SK-N-SH (cell line): Measurements from ENCODE around the gene PTPRD. TPM values are rescaled to one million over a fixed set of nuclear protein-coding genes. Genes with fewer than 3 reads are reported as not detected.

Source experiments
- CTCF ChIA-PET: fragments of 300-600, 350-600 bp; formaldehyde crosslinking; extraction: SDS; loops from one replicate; lab custom pipeline; 2021; lab: Yijun Ruan, JAX
- POLR2A ChIA-PET: fragments of 350-600 bp; sonication (Branson Sonifier 250); formaldehyde crosslinking; extraction: SDS; loops from one replicate; lab custom pipeline; 2020; ENCODE audit warnings: antibody characterized with exemption, inconsistent platforms; lab: Yijun Ruan, JAX
- DNase-seq: peaks from one replicate; pipeline ENCODE4 v3.0.0; 2012
- H2AFZ ChIP-seq: fragments of 200-600 bp; sonication (generic); 2 replicates; pipeline ENCODE4 v1.8.1; 2016; ENCODE audit warnings: antibody characterized with exemption, mild to moderate bottlenecking, low read depth
- H3F3A ChIP-seq: fragments of 200-600 bp; sonication (generic); replicated peaks from 2 replicates; pipeline ENCODE3; 2016; ENCODE audit warnings: antibody characterized with exemption, mild to moderate bottlenecking; ENCODE audit not compliant: insufficient read depth
- H3K27ac ChIP-seq, 2 experiments: fragments of 200-500 bp in 1 of 2; fragments of 200-600 bp in 1 of 2; sonication (Bioruptor generic) in 1 of 2; sonication (generic), shearing (Covaris generic) in 1 of 2; 2 replicates each; pipeline versions ENCODE4 v1.5.1 to v1.6.1; 2014 to 2016; ENCODE audit warnings: low read depth in 2 of 2, inconsistent platforms in 1 of 2, low read length in 1 of 2, mild to moderate bottlenecking in 1 of 2, mixed read lengths in 1 of 2
- H3K27me3 ChIP-seq: fragments of 200-600 bp; sonication (generic), shearing (Covaris generic); 2 replicates; pipeline ENCODE4 v1.6.1; 2016; ENCODE audit warnings: mixed run types; ENCODE audit not compliant: insufficient read depth
- H3K36me3 ChIP-seq, 2 experiments: fragments of 200-500 bp in 1 of 2; fragments of 200-600 bp in 1 of 2; sonication (Bioruptor generic) in 1 of 2; sonication (generic) in 1 of 2; replicated peaks in 1 of 2; 2 replicates each; pipeline versions ENCODE3 to v1.5.1; 2014 to 2016; ENCODE audit warnings: low read length in 1 of 2, mild to moderate bottlenecking in 1 of 2; ENCODE audit not compliant: insufficient read depth in 2 of 2, control insufficient read depth in 1 of 2
- H3K4me1 ChIP-seq, 2 experiments: fragments of 200-500 bp in 1 of 2; fragments of 200-600 bp in 1 of 2; sonication (Bioruptor generic) in 1 of 2; sonication (generic), shearing (Covaris generic) in 1 of 2; 2 replicates each; pipeline versions ENCODE4 v1.5.1 to v1.6.1; 2014 to 2016; ENCODE audit warnings: low read depth in 1 of 2, low read length in 1 of 2, mixed run types in 1 of 2; ENCODE audit not compliant: insufficient read depth in 2 of 2, control insufficient read depth in 1 of 2
- H3K4me2 ChIP-seq: fragments of 200-600 bp; sonication (generic), shearing (Covaris generic); 2 replicates; pipeline ENCODE4 v1.6.1; 2017; ENCODE audit warnings: mixed run types
- H3K4me3 ChIP-seq, 2 experiments: fragments of 200-500 bp in 1 of 2; fragments of 200-600 bp in 1 of 2; sonication (Bioruptor generic) in 1 of 2; sonication (generic), shearing (Covaris generic) in 1 of 2; 2 replicates each; pipeline versions ENCODE4 v1.5.1 to v1.8.1; 2014 to 2016; ENCODE audit warnings: low read depth in 2 of 2, inconsistent platforms in 1 of 2, low read length in 1 of 2, mild to moderate bottlenecking in 1 of 2, mixed read lengths in 1 of 2, moderate library complexity in 1 of 2
- H3K79me2 ChIP-seq: fragments of 200-600 bp; sonication (generic); 2 replicates; pipeline ENCODE4 v1.8.1; 2017; ENCODE audit warnings: mild to moderate bottlenecking; ENCODE audit not compliant: insufficient read depth
- H3K9ac ChIP-seq: fragments of 200-600 bp; sonication (generic); 2 replicates; pipeline ENCODE4 v1.6.1; 2017; ENCODE audit warnings: mixed run types
- H3K9me2 ChIP-seq: fragments of 200-600 bp; sonication (generic); 2 replicates; pipeline ENCODE4 v1.6.1; 2017; ENCODE audit warnings: mixed run types
- H3K9me3 ChIP-seq: fragments of 200-600 bp; sonication (generic); 2 replicates; pipeline ENCODE4 v1.6.1; 2017; ENCODE audit warnings: mixed run types, mild to moderate bottlenecking, moderate library complexity
- H4K20me1 ChIP-seq: fragments of 200-600 bp; sonication (generic); 2 replicates; pipeline ENCODE4 v1.6.1; 2017; ENCODE audit warnings: mild to moderate bottlenecking, mixed run types; ENCODE audit not compliant: insufficient read depth
- FOSL2 ChIP-seq: IDR thresholded peaks from 2 replicates; pipeline ENCODE4 v1.4.0; 2012; ENCODE audit warnings: low read depth, mild to moderate bottlenecking, moderate library complexity, borderline replicate concordance
- FOXM1 ChIP-seq: IDR thresholded peaks from 2 replicates; pipeline ENCODE4 v1.4.0; 2012; ENCODE audit warnings: low read depth, mild to moderate bottlenecking
- NFIC ChIP-seq: IDR thresholded peaks from 2 replicates; pipeline ENCODE4 v1.4.0; 2012; ENCODE audit warnings: borderline replicate concordance
- NRF1 ChIP-seq: IDR thresholded peaks from 2 replicates; pipeline ENCODE4 v1.6.1; 2012; ENCODE audit warnings: low read depth, mild to moderate bottlenecking, low read length
- RAD21 ChIP-seq: IDR thresholded peaks from 2 replicates; pipeline ENCODE4 v1.6.1; 2012; ENCODE audit warnings: mild to moderate bottlenecking, low read length
- RCOR1 ChIP-seq: fragments of 150-350 bp; IDR thresholded peaks from 2 replicates; pipeline ENCODE4 v1.6.1; 2017; ENCODE audit warnings: antibody characterized with exemption, low read length
- RXRA ChIP-seq: IDR thresholded peaks from 2 replicates; pipeline ENCODE4 v1.4.0; 2012; ENCODE audit warnings: low read depth, mild to moderate bottlenecking, borderline replicate concordance
- SIN3A ChIP-seq: IDR thresholded peaks from 2 replicates; pipeline ENCODE4 v1.6.1; 2012; ENCODE audit warnings: low read depth, mild to moderate bottlenecking, low read length, moderate library complexity, borderline replicate concordance
- SMC3 ChIP-seq: IDR thresholded peaks from 2 replicates; pipeline ENCODE4 v1.6.1; 2012; ENCODE audit warnings: low read depth, low read length, improper control_type of control experiment
- TCF12 ChIP-seq: IDR thresholded peaks from 2 replicates; pipeline ENCODE4 v1.4.0; 2012
- YY1 ChIP-seq: IDR thresholded peaks from 2 replicates; pipeline ENCODE4 v1.4.0; 2012; ENCODE audit warnings: low read depth, mild to moderate bottlenecking
- WGBS: methylation state at CpG from one replicate; pipeline ENCODE4 v1.1.6; 2017; ENCODE audit warnings: low lambda C conversion rate; 5-methylcytosine and 5-hydroxymethylcytosine counted together
- polyA plus RNA-seq, 3 experiments: library from polyadenylated mRNA; depleted of rRNA; stranded (reverse); fragments of >200 nt; gene quantifications; 2 replicates each; pipeline ENCODE4 v1.2.3, GENCODE V29; 2012
- TF ChIP-seq, protein P1 (sequence below): IDR thresholded peaks from 2 replicates; pipeline ENCODE4 v1.4.0; 2012; ENCODE audit warnings: low read depth, borderline replicate concordance
- TF ChIP-seq, protein P2 (sequence below): IDR thresholded peaks from 2 replicates; pipeline ENCODE4 v1.4.0; 2012; ENCODE audit warnings: low read depth
- TF ChIP-seq, protein P3 (sequence below): IDR thresholded peaks from 2 replicates; pipeline ENCODE4 v1.6.1; 2012; ENCODE audit warnings: mild to moderate bottlenecking, low read depth, low read length, moderate library complexity
- TF ChIP-seq, protein P4 (sequence below): IDR thresholded peaks from 2 replicates; pipeline ENCODE4 v1.4.0; 2012; ENCODE audit warnings: low read depth, borderline replicate concordance

The PTPRD gene
- polyA plus RNA-seq, 1 of the 3 experiments (the other 2 are of a cell fraction), result 0.15 TPM

DNA sequence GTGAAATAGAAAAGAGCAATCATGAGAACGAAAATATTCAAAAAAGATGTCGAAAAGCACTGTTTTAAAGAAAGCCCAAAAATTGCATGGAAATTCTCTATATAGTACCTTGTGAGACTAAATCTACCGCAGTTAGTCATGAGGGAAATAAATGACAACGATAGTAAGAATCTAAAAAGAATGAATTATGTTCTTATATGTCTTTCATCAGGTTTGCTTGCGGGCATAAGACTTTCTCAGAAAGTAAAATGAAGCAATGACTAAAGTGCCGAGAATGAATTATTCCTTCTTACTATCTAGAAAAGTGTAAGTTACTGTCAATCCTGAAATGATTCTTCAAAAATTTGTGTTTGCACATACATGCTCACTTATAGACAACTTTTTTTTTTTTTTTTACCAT, 26.4 kb downstream of the PTPRD start (continued):
- TF ChIP-seq, protein P1, sequence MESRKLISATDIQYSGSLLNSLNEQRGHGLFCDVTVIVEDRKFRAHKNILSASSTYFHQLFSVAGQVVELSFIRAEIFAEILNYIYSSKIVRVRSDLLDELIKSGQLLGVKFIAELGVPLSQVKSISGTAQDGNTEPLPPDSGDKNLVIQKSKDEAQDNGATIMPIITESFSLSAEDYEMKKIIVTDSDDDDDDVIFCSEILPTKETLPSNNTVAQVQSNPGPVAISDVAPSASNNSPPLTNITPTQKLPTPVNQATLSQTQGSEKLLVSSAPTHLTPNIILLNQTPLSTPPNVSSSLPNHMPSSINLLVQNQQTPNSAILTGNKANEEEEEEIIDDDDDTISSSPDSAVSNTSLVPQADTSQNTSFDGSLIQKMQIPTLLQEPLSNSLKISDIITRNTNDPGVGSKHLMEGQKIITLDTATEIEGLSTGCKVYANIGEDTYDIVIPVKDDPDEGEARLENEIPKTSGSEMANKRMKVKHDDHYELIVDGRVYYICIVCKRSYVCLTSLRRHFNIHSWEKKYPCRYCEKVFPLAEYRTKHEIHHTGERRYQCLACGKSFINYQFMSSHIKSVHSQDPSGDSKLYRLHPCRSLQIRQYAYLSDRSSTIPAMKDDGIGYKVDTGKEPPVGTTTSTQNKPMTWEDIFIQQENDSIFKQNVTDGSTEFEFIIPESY, result no peak

DNA sequence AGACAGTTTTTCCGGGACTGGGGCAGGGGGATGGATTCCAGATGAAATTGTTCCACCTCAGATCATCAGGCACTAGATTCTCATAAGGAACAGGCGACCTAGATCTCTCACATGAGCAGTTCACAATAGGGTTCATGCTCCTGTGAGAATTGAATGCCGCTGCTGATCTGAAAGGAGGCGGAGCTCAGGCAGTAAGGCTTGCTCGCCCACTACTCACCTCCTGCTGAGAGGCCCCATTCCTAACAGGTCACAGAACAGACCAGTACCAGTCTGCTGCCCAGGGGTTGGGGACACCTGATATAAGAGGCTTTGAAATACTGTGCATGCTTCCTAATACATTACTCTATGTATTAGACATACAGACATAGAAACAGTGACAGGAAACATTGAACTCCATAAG, 41.1 kb downstream of the PTPRD start:
- no peak overlapping the region for H3K4me3 ChIP-seq

DNA sequence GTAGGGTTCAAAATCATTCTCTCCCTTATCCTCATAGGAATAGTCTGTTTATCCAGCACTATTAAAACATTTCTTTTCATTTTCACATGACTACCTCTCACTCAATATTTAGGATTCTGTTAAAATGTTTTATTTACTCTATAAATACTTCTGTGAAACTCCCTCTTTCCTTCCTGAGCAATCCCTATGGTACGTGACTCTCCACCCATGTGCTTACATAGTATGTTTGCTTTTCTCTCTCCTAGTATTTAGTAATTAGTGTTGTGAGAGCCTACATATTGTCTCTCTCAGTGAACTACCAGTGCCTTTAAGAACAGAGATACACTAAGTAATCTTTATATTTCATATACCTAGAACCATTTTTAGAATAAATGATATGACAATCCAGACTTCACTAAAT, 46.0 kb downstream of the PTPRD start:
- H3K4me3 ChIP-seq, result no peak overlapping the region
- H3F3A ChIP-seq, result no peaks in the 10 kb centered on the region
- H3K27ac ChIP-seq, result no peak overlapping the region
- no peak for DNase-seq
- no peaks in the 10 kb centered on the region for H4K20me1 ChIP-seq
- TF ChIP-seq RXRA (no peak), RAD21 (no peak), NRF1 (no peak), NFIC (no peak), RCOR1 (no peak), SIN3A (no peak), TCF12 (no peak), SMC3 (no peak), FOSL2 (no peak), FOXM1 (no peak), YY1 (no peak)
- TF ChIP-seq, protein P2, sequence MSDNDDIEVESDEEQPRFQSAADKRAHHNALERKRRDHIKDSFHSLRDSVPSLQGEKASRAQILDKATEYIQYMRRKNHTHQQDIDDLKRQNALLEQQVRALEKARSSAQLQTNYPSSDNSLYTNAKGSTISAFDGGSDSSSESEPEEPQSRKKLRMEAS, result no peak
- TF ChIP-seq, protein P3, sequence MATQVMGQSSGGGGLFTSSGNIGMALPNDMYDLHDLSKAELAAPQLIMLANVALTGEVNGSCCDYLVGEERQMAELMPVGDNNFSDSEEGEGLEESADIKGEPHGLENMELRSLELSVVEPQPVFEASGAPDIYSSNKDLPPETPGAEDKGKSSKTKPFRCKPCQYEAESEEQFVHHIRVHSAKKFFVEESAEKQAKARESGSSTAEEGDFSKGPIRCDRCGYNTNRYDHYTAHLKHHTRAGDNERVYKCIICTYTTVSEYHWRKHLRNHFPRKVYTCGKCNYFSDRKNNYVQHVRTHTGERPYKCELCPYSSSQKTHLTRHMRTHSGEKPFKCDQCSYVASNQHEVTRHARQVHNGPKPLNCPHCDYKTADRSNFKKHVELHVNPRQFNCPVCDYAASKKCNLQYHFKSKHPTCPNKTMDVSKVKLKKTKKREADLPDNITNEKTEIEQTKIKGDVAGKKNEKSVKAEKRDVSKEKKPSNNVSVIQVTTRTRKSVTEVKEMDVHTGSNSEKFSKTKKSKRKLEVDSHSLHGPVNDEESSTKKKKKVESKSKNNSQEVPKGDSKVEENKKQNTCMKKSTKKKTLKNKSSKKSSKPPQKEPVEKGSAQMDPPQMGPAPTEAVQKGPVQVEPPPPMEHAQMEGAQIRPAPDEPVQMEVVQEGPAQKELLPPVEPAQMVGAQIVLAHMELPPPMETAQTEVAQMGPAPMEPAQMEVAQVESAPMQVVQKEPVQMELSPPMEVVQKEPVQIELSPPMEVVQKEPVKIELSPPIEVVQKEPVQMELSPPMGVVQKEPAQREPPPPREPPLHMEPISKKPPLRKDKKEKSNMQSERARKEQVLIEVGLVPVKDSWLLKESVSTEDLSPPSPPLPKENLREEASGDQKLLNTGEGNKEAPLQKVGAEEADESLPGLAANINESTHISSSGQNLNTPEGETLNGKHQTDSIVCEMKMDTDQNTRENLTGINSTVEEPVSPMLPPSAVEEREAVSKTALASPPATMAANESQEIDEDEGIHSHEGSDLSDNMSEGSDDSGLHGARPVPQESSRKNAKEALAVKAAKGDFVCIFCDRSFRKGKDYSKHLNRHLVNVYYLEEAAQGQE, result no peak
- TF ChIP-seq, protein P4, sequence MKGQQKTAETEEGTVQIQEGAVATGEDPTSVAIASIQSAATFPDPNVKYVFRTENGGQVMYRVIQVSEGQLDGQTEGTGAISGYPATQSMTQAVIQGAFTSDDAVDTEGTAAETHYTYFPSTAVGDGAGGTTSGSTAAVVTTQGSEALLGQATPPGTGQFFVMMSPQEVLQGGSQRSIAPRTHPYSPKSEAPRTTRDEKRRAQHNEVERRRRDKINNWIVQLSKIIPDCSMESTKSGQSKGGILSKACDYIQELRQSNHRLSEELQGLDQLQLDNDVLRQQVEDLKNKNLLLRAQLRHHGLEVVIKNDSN, result no peak
- H3K4me2 ChIP-seq, result no peak overlapping the region
- H3K9ac ChIP-seq, result no peak overlapping the region
- POLR2A ChIA-PET, result no interaction called here
- H3K79me2 ChIP-seq, result no peaks in the 10 kb centered on the region
- WGBS, result 0% methylated on average over 1 of the region's 1 CpG
- H3K9me3 ChIP-seq, result no peaks in the 10 kb centered on the region
- H3K36me3 ChIP-seq, result no peaks in the 10 kb centered on the region
- H3K27me3 ChIP-seq, result no peaks in the 10 kb centered on the region
- H3K4me1 ChIP-seq, result no peaks in the 10 kb centered on the region
- no peak overlapping the region for H2AFZ ChIP-seq
- H3K9me2 ChIP-seq, result no peaks in the 10 kb centered on the region
- CTCF ChIA-PET, result no interaction called here

More for the DNA sequence above, 41.1 kb downstream of the PTPRD start:
- Histone ChIP-seq H3K79me2 (no peaks in the 10 kb centered on the region), H3K27me3 (no peaks in the 10 kb centered on the region), H2AFZ (no peak overlapping the region), H3K4me2 (no peak overlapping the region), H3K27ac (no peak overlapping the region), H3F3A (no peaks in the 10 kb centered on the region), H4K20me1 (no peaks in the 10 kb centered on the region), H3K9me2 (no peaks in the 10 kb centered on the region), H3K9ac (no peak overlapping the region), H3K4me1 (no peaks in the 10 kb centered on the region), H3K9me3 (no peaks in the 10 kb centered on the region), H3K36me3 (no peaks in the 10 kb centered on the region)
- ChIA-PET CTCF (no interaction called here), POLR2A (no interaction called here)
- no peak for DNase-seq
- no peak for TF ChIP-seq RXRA
- WGBS, result 0% methylated on average over 2 of the region's 5 CpGs
